ENCODE data around the gene KIAA1755.

KIAA1755 gene

GRCh38 chr20:38184101-38184500, 76.4 kb downstream of the KIAA1755 start:
- no peak for DNase-seq (ENCODE audit: low read depth in 3 of 3)

- no peak for DNase-seq (ENCODE audit: low read depth in 3 of 3)
These were observed 78.6 kb downstream of the KIAA1755 start for GRCh38 chr20:38181971-38182370.

GRCh38 chr20:38181207-38181801, 79.2 kb downstream of the KIAA1755 start:
- DNase-seq (ENCODE audit: low read depth in 3 of 3) = no peak

GRCh38 chr20:38180781-38181180, 79.8 kb downstream of the KIAA1755 start:
- DNase-seq (ENCODE audit: low read depth in 3 of 3) = no peak

GRCh38 chr20:38179846-38180245, 80.7 kb downstream of the KIAA1755 start:
- no peak for DNase-seq (ENCODE audit: low read depth in 3 of 3)

GRCh38 chr20:38178581-38178980, 82.0 kb downstream of the KIAA1755 start:
- DNase-seq (ENCODE audit: low read depth in 3 of 3) = no peak

- no peak for DNase-seq (ENCODE audit: low read depth in 3 of 3)
These were observed 82.5 kb downstream of the KIAA1755 start for GRCh38 chr20:38178065-38178491.

- no peak for DNase-seq (ENCODE audit: low read depth in 3 of 3)
These were observed 83.3 kb downstream of the KIAA1755 start for GRCh38 chr20:38177201-38177600.

GRCh38 chr20:38175304-38176180, 85.0 kb downstream of the KIAA1755 start:
- no peak for DNase-seq (ENCODE audit: low read depth in 3 of 3)

- DNase-seq (ENCODE audit: low read depth in 3 of 3) = no peak
These were observed 87.0 kb downstream of the KIAA1755 start for GRCh38 chr20:38173237-38174156.

GRCh38 chr20:38172408-38172807, 88.1 kb downstream of the KIAA1755 start:
- DNase-seq (ENCODE audit: low read depth in 3 of 3) = no peak

GRCh38 chr20:38171675-38172043, 88.9 kb downstream of the KIAA1755 start:
- DNase-seq (ENCODE audit: low read depth in 3 of 3) = no peak

GRCh38 chr20:38170826-38171674, 89.5 kb downstream of the KIAA1755 start:
- DNase-seq (ENCODE audit: low read depth in 3 of 3) = no peak

GRCh38 chr20:38170219-38170825, 90.2 kb downstream of the KIAA1755 start:
- DNase-seq (ENCODE audit: low read depth in 3 of 3) = no peak

GRCh38 chr20:38169636-38170193, 90.8 kb downstream of the KIAA1755 start:
- no peak for DNase-seq (ENCODE audit: low read depth in 3 of 3)

- DNase-seq (ENCODE audit: low read depth in 3 of 3) = no peak
These were observed 91.5 kb downstream of the KIAA1755 start for GRCh38 chr20:38168791-38169589.

- DNase-seq (ENCODE audit: low read depth in 3 of 3) = no peak
These were observed 92.4 kb downstream of the KIAA1755 start for GRCh38 chr20:38167851-38168760.

- no peak for DNase-seq (ENCODE audit: low read depth in 3 of 3)
These were observed 93.1 kb downstream of the KIAA1755 start for GRCh38 chr20:38167328-38167850.

Measured in stimulated activated CD4-positive, alpha-beta T cell treated with anti-CD3 and anti-CD28 coated beads, TNF-alpha, amount 100 ng/mL, for 24 hours (primary cell).